Measurements from ENCODE around the gene LCE3A. TPM values are rescaled to one million over a fixed set of nuclear protein-coding genes. Genes with fewer than 3 reads are reported as not detected.

The LCE3A gene
- total and polyA plus RNA-seq, 2 of the 8 experiments (the other 6 are each of a cell fraction or from before 2014, with no cell fraction given), result not detected

DNA sequence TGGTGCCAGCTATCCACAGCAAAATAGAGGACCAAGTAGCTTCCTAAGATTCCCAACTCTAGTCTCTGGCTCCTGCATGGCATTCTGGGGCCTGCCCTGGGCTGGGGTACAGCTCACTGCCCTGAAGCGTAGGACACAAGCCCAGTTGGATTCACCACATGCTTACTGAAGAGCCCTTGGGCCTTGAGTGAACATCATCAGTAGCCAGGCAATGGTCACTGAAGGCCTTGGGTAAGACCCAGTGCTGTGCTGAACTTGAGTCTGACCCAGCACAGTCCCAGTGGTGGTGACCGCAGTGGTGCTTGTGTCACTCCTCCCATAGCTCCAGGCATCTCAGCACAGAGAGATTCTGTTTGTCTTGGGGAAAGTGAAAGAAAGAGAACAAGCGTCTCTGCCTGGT, 7.7 kb upstream of the LCE3A start:
- H3K14ac ChIP-seq (ENCODE audit: insufficient read length), result no peak overlapping the region
- no peak overlapping the region for H3K18ac ChIP-seq (ENCODE audit: extremely low read depth, low read length)
- no peaks in the 10 kb centered on the region for H3K79me1 ChIP-seq (ENCODE audit: low read depth, low read length)
- H3K27ac ChIP-seq (ENCODE audit: low read depth, low read length), result no peak overlapping the region
- H2BK5ac ChIP-seq (ENCODE audit: low read depth, low read length), result no peak overlapping the region
- no peak overlapping the region for H4K91ac ChIP-seq (replicated peaks; ENCODE audit: insufficient read length, low read length)
- no peak overlapping the region for H4K5ac ChIP-seq (ENCODE audit: insufficient read length, low read depth, low read length)
- no peaks in the 10 kb centered on the region for H3K27me3 ChIP-seq (replicated peaks in 1 of 4; ENCODE audit: control insufficient read depth in 3 of 4, extremely low read depth in 1 of 4, insufficient read depth in 3 of 4, low read length in 3 of 4)
- no peak overlapping the region for H3K56ac ChIP-seq (replicated peaks; ENCODE audit: insufficient read length, low read depth, low read length)
- CTCF ChIA-PET (ENCODE audit: partially characterized antibody), result no interaction called here
- H2BK20ac ChIP-seq (ENCODE audit: low read length), result no peak overlapping the region
- no peak overlapping the region for H3K4me3 ChIP-seq (ENCODE audit: extremely low read depth in 1 of 4, insufficient read depth in 2 of 4, low read depth in 3 of 4, low read length in 4 of 4)
- H3K9me3 ChIP-seq (ENCODE audit: insufficient read depth in 2 of 2, low read depth in 1 of 2, low read length in 1 of 2), result peaks cover 64 to 82% of the 10 kb centered on the region in 2 experiments
- no peak overlapping the region for H4K8ac ChIP-seq (ENCODE audit: extremely low read depth, insufficient read depth, low read length)
- no peaks in the 10 kb centered on the region for H3K79me2 ChIP-seq (ENCODE audit: control insufficient read depth in 1 of 2, insufficient read depth in 2 of 2, low read length in 2 of 2)
- no peaks in the 10 kb centered on the region for H3K4me1 ChIP-seq (replicated peaks in 1 of 4; ENCODE audit: control insufficient read depth in 3 of 4, insufficient read depth in 4 of 4, low read length in 3 of 4)
- no peak overlapping the region for H2BK12ac ChIP-seq (ENCODE audit: low read depth, low read length)
- POLR2A ChIA-PET (ENCODE audit: partially characterized antibody), result no interaction called here
- no peak overlapping the region for H2BK120ac ChIP-seq (replicated peaks; ENCODE audit: low read depth, low read length)
- no peak overlapping the region for H3K9ac ChIP-seq (replicated peaks in 1 of 4; ENCODE audit: extremely low read depth in 1 of 4, low read depth in 3 of 4, low read length in 3 of 4)
- TF ChIP-seq RNF2 (IDR thresholded peaks at IDR 0.05; ENCODE audit: borderline replicate concordance, low read depth, low read length, missing control alignments, poor library complexity, severe bottlenecking) (no peak), RFX5 (IDR thresholded peaks at IDR 0.05; ENCODE audit: borderline replicate concordance, low read depth, low read length) (no peak), SIN3A (conservative IDR thresholded peaks at IDR 0.05 in 1 of 2, IDR thresholded peaks at IDR 0.05 in 1 of 2; ENCODE audit: low read depth in 1 of 2, low read length in 2 of 2) (no peak), KDM1A (IDR thresholded peaks at IDR 0.05; ENCODE audit: borderline replicate concordance, low read length) (no peak), ZNF274 (IDR thresholded peaks at IDR 0.05; ENCODE audit: borderline replicate concordance, extremely low read depth, low read length) (no peak), JUND (IDR thresholded peaks at IDR 0.05; ENCODE audit: low read length) (no peak)
- no peaks in the 10 kb centered on the region; the same call in 1 of the 2 replicates for H3K23me2 ChIP-seq (ENCODE audit: low read depth, low read length)
- H4K20me1 ChIP-seq (replicated peaks in 1 of 2; ENCODE audit: control insufficient read depth in 1 of 2, insufficient read depth in 2 of 2, low read length in 2 of 2), result no peaks in the 10 kb centered on the region
- H2AFZ ChIP-seq (ENCODE audit: low read length), result no peak overlapping the region
- no peak overlapping the region for H3K4me2 ChIP-seq (ENCODE audit: insufficient read depth in 1 of 2, low read depth in 2 of 2, low read length in 2 of 2)
- H3K4ac ChIP-seq (replicated peaks; ENCODE audit: insufficient read length, low read depth, low read length), result no peak overlapping the region
- no peak overlapping the region for H2AK5ac ChIP-seq (ENCODE audit: low read depth, low read length)
- no peaks in the 10 kb centered on the region for H3K36me3 ChIP-seq (ENCODE audit: control insufficient read depth in 2 of 4, insufficient read depth in 4 of 4, low read length in 3 of 4)
- WGBS, 2 experiments (ENCODE audit: extremely low coverage in 1 of 2, insufficient coverage in 1 of 2, insufficient read length in 1 of 2, insufficient replicate concordance in 2 of 2, low coverage in 1 of 2, low lambda C conversion rate in 2 of 2, missing lambda C conversion rate in 1 of 2), result 95% methylated on average over 2 of the region's 3 CpGs; no CpG with 5 or more reads in 1 of the 2 experiments
- no peak for FAIRE-seq
- no peak for DNase-seq (ENCODE audit: low read depth in 1 of 2, low spot score in 2 of 2)
- H3K23ac ChIP-seq (ENCODE audit: insufficient read length), result no peak overlapping the region
- no peak overlapping the region for H2BK15ac ChIP-seq (ENCODE audit: low read length)

Data from H1 (cell line).